ENCODE measurements around the gene TSC22D2. TPM values are rescaled to one million over a fixed set of nuclear protein-coding genes. Genes with fewer than 3 reads are reported as not detected.
A peak's percentile ranks its signal among the peaks of the same experiment; 100 is the strongest.

TSC22D2 gene
- total RNA-seq, 1 experiment from 2014 or later, result 26.5 TPM

- H3K4me1 Mint-ChIP-seq, result peaks cover 10 to 11% of the 10 kb centered on the region in 2 experiments
- no peaks in the 10 kb centered on the region; a peak in 1 of 5 replicates for H3K9me3 Mint-ChIP-seq
- no peak overlapping the region for H2BK15ac ChIP-seq (ENCODE audit: low read depth, low read length)
- no peak for TF ChIP-seq CTCF (conservative IDR thresholded peaks at IDR 0.05)
- H3K27ac ChIP-seq (ENCODE audit: insufficient read length, low read depth, low read length), result no peak overlapping the region
- no peaks in the 10 kb centered on the region for H3K27me3 Mint-ChIP-seq (ENCODE audit: low read depth)
- no peak overlapping the region for H3K9ac ChIP-seq (ENCODE audit: extremely low read depth, insufficient read length, low read length)
- no peak overlapping the region for H3K4ac ChIP-seq (ENCODE audit: low read depth, low read length)
- H2AK5ac ChIP-seq (ENCODE audit: insufficient read length, low read length), result no peak overlapping the region
- no peaks in the 10 kb centered on the region for H3K27me3 ChIP-seq (ENCODE audit: insufficient read depth, low read length)
- no peak overlapping the region for H3T11ph ChIP-seq (ENCODE audit: low read length)
- H2BK5ac ChIP-seq (ENCODE audit: insufficient read length, low read length), result no peak overlapping the region
- H3K79me1 ChIP-seq (ENCODE audit: insufficient read depth, low read depth, low read length, poor library complexity, severe bottlenecking), result no peaks in the 10 kb centered on the region
- DNase-seq, result no peak
- no peak overlapping the region for H3K56ac ChIP-seq (ENCODE audit: insufficient read length, low read depth, low read length)
- no peak overlapping the region for H4K8ac ChIP-seq (replicated peaks; ENCODE audit: insufficient read length, low read depth, low read length)
- no peaks in the 10 kb centered on the region for H3K23me2 ChIP-seq (ENCODE audit: insufficient read length, low read depth, low read length, poor library complexity, severe bottlenecking)
- no peak overlapping the region for H4K5ac ChIP-seq (ENCODE audit: insufficient read length, low read depth, low read length)
- no peak overlapping the region for H3K23ac ChIP-seq (ENCODE audit: insufficient read length, low read depth, low read length)
- no peak overlapping the region for H2BK12ac ChIP-seq (ENCODE audit: insufficient read length, low read depth, low read length)
- no peaks in the 10 kb centered on the region; the same call in 1 of the 2 replicates for H3K4me1 ChIP-seq (ENCODE audit: insufficient read depth, low read length)
- H3K27ac Mint-ChIP-seq, result peak overlapping the region in 1 of 3 experiments; percentile 21; a peak in 2 of 7 replicates
- no peaks in the 10 kb centered on the region for H3K79me2 ChIP-seq (ENCODE audit: insufficient read depth, low read length)
- H2BK20ac ChIP-seq (ENCODE audit: low read depth, low read length, poor library complexity, severe bottlenecking), result no peak overlapping the region
- no peaks in the 10 kb centered on the region for H3K9me3 ChIP-seq (ENCODE audit: control insufficient read depth, low read depth, low read length)
- WGBS (ENCODE audit: extremely low coverage, insufficient read length, low lambda C conversion rate), result no CpG with 5 or more reads among the region's 2 CpGs
- H3K18ac ChIP-seq (ENCODE audit: insufficient read length, low read depth, low read length), result no peak overlapping the region
- no peak overlapping the region for H3K4me2 ChIP-seq (ENCODE audit: insufficient read depth, insufficient read length, low read length)
- H2AFZ ChIP-seq (ENCODE audit: low read length), result no peak overlapping the region
- no peaks in the 10 kb centered on the region for H4K20me1 ChIP-seq (ENCODE audit: control insufficient read depth, insufficient read depth, insufficient read length)
- no peak overlapping the region for H2BK120ac ChIP-seq (ENCODE audit: low read depth, low read length, poor library complexity, severe bottlenecking)
- H3K4me3 Mint-ChIP-seq, result no peak overlapping the region
- H4K91ac ChIP-seq (ENCODE audit: insufficient read length, low read depth, low read length), result no peak overlapping the region
- H3K36me3 Mint-ChIP-seq (ENCODE audit: insufficient read depth in 1 of 3, low read depth in 3 of 3), result no peaks in the 10 kb centered on the region
- no peak overlapping the region for H3K14ac ChIP-seq (ENCODE audit: insufficient read depth, low read length)
These were observed 9.0 kb upstream of the TSC22D2 start for GRCh38 chr3:150399060-150399459.

Data from H9 (cell line).